Stromal cell of bone marrow (primary cell): Measurements from ENCODE around the gene NUDT3.

Experiments used
- DNase-seq: peaks from one replicate; pipeline ENCODE4 v3.0.0-alpha.2; 2012; ENCODE audit warnings: low read depth

The NUDT3 gene

GRCh38 chr6:34238585-34239499, 153.6 kb downstream of the NUDT3 start:
- no peak for DNase-seq

- DNase-seq = no peak
These were observed 154.5 kb downstream of the NUDT3 start for GRCh38 chr6:34237722-34238584.

- no peak for DNase-seq
These were observed 155.2 kb downstream of the NUDT3 start for GRCh38 chr6:34237316-34237721.

GRCh38 chr6:34236443-34237315, 155.8 kb downstream of the NUDT3 start, which contains the start of gene HMGA1:
Gene HMGA1 (plus strand): TSS chr6:34236873. CDS start chr6:34240781, 3,908 bp downstream.
- peak; percentile 59 for DNase-seq

GRCh38 chr6:34236131-34236442, 156.4 kb downstream of the NUDT3 start:
- DNase-seq = no peak

- DNase-seq = no peak
These were observed 156.9 kb downstream of the NUDT3 start for GRCh38 chr6:34235307-34236130.

- DNase-seq = no peak
These were observed 157.7 kb downstream of the NUDT3 start for GRCh38 chr6:34234667-34235306.

- DNase-seq = no peak
These were observed 158.6 kb downstream of the NUDT3 start for GRCh38 chr6:34233867-34234266.

- no peak for DNase-seq
These were observed 159.6 kb downstream of the NUDT3 start for GRCh38 chr6:34232901-34233300.

- no peak for DNase-seq
These were observed 160.7 kb downstream of the NUDT3 start for GRCh38 chr6:34231566-34232336.

GRCh38 chr6:34230653-34231371, 161.7 kb downstream of the NUDT3 start:
- DNase-seq = no peak

GRCh38 chr6:34229877-34230276, 162.6 kb downstream of the NUDT3 start:
- no peak for DNase-seq
